Chondrocyte (in vitro differentiated cells): ENCODE data around the gene CEP68. TPM values are rescaled to one million over a fixed set of nuclear protein-coding genes. Genes with fewer than 3 reads are reported as not detected.

ENCODE experiments used
- DNase-seq: peaks from one replicate; pipeline ENCODE4 v3.0.0; 2021; ENCODE audit warnings: mixed read lengths, low spot score
- H3K27ac Mint-ChIP-seq: one replicate; pipeline ENCODE4 v1.8.0; 2021; ENCODE audit warnings: mild to moderate bottlenecking, moderate library complexity, mixed read lengths; ENCODE audit not compliant: unreplicated experiment
- H3K27me3 Mint-ChIP-seq: 2 replicates; pipeline ENCODE4 v1.8.0; 2021; ENCODE audit warnings: low read depth, mixed read lengths
- H3K36me3 Mint-ChIP-seq: 2 replicates; pipeline ENCODE4 v1.8.0; 2021; ENCODE audit warnings: low read depth, mixed read lengths
- H3K4me1 Mint-ChIP-seq: 2 replicates; pipeline ENCODE4 v1.8.0; 2021; ENCODE audit warnings: low read depth, mild to moderate bottlenecking, mixed read lengths
- H3K4me3 Mint-ChIP-seq: one replicate; pipeline ENCODE4 v1.8.0; 2021; ENCODE audit warnings: mild to moderate bottlenecking, moderate library complexity, mixed read lengths; ENCODE audit not compliant: unreplicated experiment
- H3K9me3 Mint-ChIP-seq: 2 replicates; pipeline ENCODE4 v1.8.0; 2021; ENCODE audit warnings: low read depth, mixed read lengths
- CTCF ChIP-seq: fragments of 200-600 bp; sonication (generic); IDR thresholded peaks from 2 replicates; pipeline ENCODE4 v1.5.0; 2021; ENCODE audit warnings: antibody characterized with exemption, mild to moderate bottlenecking, moderate library complexity
- long read RNA-seq: library from polyadenylated mRNA; stranded (forward); transcript quantifications from one replicate; pipeline ENCODE4 v2.0.0, GENCODE V29; 2021
- total RNA-seq: library from RNA; stranded (reverse); gene quantifications from 3 replicates; pipeline ENCODE4 v1.2.1, GENCODE V29; 2021

Gene CEP68, protein sequence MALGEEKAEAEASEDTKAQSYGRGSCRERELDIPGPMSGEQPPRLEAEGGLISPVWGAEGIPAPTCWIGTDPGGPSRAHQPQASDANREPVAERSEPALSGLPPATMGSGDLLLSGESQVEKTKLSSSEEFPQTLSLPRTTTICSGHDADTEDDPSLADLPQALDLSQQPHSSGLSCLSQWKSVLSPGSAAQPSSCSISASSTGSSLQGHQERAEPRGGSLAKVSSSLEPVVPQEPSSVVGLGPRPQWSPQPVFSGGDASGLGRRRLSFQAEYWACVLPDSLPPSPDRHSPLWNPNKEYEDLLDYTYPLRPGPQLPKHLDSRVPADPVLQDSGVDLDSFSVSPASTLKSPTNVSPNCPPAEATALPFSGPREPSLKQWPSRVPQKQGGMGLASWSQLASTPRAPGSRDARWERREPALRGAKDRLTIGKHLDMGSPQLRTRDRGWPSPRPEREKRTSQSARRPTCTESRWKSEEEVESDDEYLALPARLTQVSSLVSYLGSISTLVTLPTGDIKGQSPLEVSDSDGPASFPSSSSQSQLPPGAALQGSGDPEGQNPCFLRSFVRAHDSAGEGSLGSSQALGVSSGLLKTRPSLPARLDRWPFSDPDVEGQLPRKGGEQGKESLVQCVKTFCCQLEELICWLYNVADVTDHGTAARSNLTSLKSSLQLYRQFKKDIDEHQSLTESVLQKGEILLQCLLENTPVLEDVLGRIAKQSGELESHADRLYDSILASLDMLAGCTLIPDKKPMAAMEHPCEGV
- total RNA-seq = 9.0 to 13.0 TPM (median 12.2 TPM) in 3 replicates
- long read RNA-seq, full-length matches to known transcripts = 6 of 39 reads
- long read RNA-seq, partial matches to known transcripts = 16 of 39 reads
- long read RNA-seq, other reads (novel, unspliced or antisense) = 17 of 39 reads

DNA sequence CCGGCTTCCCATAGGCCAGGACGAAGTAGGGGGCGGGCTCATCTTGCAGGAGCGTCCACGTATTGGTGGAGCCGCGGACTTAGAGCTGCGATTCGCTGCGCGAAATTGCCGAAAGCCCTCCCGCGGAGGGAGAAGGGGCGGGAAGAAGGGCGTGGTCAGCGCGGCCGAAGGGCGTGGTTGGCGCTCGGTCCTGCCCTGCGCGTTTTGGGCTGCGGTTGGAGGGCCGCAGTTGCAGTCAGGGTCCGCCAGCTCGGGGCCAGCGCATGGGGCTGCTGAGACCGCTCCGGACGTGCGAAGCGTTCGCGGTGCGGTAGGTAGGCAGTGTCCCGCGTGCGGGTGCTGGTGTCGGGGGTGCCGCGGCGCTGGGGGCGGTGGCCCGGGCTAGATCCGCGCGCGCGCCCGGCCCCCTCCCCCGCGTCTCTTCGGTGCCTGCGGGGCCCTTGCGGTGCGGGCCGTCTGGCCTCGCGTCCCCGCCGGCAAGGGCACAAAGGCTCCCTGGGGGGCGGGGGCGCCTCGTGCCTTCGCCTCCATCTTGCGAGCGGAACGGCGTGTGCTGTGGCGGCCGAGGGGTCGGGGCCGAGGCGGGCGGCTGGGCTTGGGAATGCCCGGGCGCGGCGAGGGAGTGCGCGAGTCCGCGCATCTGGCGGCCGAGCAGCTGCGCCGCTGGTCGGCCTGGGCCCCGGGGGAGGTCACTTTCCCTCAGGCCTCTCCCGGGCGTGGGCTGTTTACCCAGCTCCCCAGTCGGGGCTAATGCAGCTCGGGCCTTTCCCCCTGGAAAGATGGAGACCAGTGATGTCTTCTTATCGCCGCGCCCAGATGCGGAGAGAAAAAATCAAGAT lies at the start of gene CEP68:
TSS of gene CEP68 (plus strand) at position 202 of the 839 bp plus-strand sequence. CDS start 13,029 bp downstream, outside the sequence.
- Mint-ChIP-seq H3K4me3 (peak within 1 kb of the TSS; percentile 98), H3K36me3 (no peaks in the 10 kb centered on the region), H3K27ac (peak within 1 kb of the TSS; percentile 95), H3K27me3 (no peaks in the 10 kb centered on the region), H3K4me1 (peaks cover 27% of the 10 kb centered on the region), H3K9me3 (peaks cover 3% of the 10 kb centered on the region)
- peak; percentile 97 for DNase-seq
- TF ChIP-seq CTCF = no peak

GRCh38 chr2:65013776-65014175 lies 42.4 kb upstream of the CEP68 start:
- Mint-ChIP-seq H3K4me1 (peaks cover 23% of the 10 kb centered on the region), H3K36me3 (peaks cover 53% of the 10 kb centered on the region), H3K27ac (no peak overlapping the region), H3K4me3 (no peak overlapping the region), H3K27me3 (no peaks in the 10 kb centered on the region), H3K9me3 (no peaks in the 10 kb centered on the region)
- no peak for DNase-seq
- TF ChIP-seq CTCF = no peak

DNA sequence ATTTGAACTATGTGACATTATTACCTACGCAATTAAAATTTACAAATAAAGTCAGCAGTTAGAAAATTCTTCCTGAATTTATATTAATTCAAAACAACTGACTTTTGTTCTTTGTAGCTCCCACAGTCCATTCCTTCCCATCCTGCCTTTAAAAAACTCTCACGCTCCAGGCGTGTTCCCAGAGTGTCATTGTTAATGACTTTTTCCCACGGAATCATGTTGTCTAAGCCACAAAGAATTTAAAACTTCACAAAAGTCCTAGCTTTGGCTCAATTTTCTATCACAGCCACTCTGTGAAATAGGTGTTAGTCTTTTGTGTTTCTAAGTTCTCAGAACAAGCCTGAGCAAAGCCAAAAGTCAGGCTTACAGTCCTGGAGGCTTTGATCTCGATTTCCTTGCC lies 40.5 kb upstream of the CEP68 start:
- Mint-ChIP-seq H3K4me1 (peaks cover 23% of the 10 kb centered on the region), H3K4me3 (no peak overlapping the region), H3K36me3 (peaks cover 53% of the 10 kb centered on the region), H3K27ac (peak overlapping the region; percentile 92), H3K9me3 (no peaks in the 10 kb centered on the region), H3K27me3 (no peaks in the 10 kb centered on the region)
- DNase-seq = no peak
- no peak for TF ChIP-seq CTCF

DNA sequence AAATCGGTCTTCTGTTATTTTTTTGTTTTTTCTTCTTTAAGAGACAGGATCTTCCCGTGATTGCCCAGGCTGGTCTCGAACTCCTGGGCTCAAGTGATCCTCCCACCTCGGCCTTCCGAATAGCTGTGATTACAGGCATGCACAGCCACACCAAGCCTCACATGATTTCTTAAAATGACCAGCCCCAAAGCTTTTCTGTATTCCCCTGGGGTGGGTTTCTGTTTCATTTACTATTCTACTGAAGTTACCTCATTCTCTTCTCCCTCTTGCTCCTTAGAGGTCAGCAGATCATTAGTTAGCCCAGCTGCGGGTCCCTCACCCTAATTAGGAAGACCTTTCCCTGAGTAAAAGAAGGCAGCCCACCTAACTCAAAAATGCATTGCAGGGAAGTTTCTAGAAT lies 39.4 kb upstream of the CEP68 start:
- no peak for DNase-seq
- Mint-ChIP-seq H3K36me3 (peaks cover 50% of the 10 kb centered on the region), H3K4me3 (no peak overlapping the region), H3K9me3 (no peaks in the 10 kb centered on the region), H3K27ac (peak overlapping the region; percentile 92), H3K27me3 (no peaks in the 10 kb centered on the region), H3K4me1 (peaks cover 23% of the 10 kb centered on the region)
- TF ChIP-seq CTCF = no peak
